Activated T-cell treated with anti-CD3 and anti-CD28 coated beads for 48 hours (primary cell): Measurements from ENCODE around the gene HENMT1.
"Not testable (repeated sequence)": the region's sequence is repeated elsewhere in the genome, so short reads cannot be mapped to it uniquely, and the experiment has no call there.

Source experiments
- DNase-seq: peaks from one replicate; pipeline ENCODE4 v3.0.0-alpha.2; 2020; ENCODE audit warnings: low read depth

HENMT1 gene

GRCh38 chr1:108661030-108661609, at the start of gene HENMT1:
Gene HENMT1, minus strand, starts transcription at chr1:108661093. Its CDS starts 1,209 bp downstream, at chr1:108659884.
- DNase-seq: peak; percentile 79

GRCh38 chr1:108708691-108709660, 48.1 kb upstream of the HENMT1 start:
- DNase-seq: peak; percentile 48

- DNase-seq: no peak
These were observed 45.8 kb upstream of the HENMT1 start for GRCh38 chr1:108706643-108707042.

- no peak for DNase-seq
These were observed 43.6 kb upstream of the HENMT1 start for GRCh38 chr1:108704496-108704895.

GRCh38 chr1:108703939-108704338, 43.0 kb upstream of the HENMT1 start:
- no peak for DNase-seq

- not testable (repeated sequence) for DNase-seq
These were observed 41.2 kb upstream of the HENMT1 start for GRCh38 chr1:108702109-108702508.

GRCh38 chr1:108701176-108701849, 40.4 kb upstream of the HENMT1 start:
- no peak for DNase-seq

- no peak for DNase-seq
These were observed 38.8 kb upstream of the HENMT1 start for GRCh38 chr1:108699375-108700332.

- DNase-seq: no peak
These were observed 34.6 kb upstream of the HENMT1 start for GRCh38 chr1:108695535-108695934.

- DNase-seq: peak; percentile 35
These were observed 32.1 kb upstream of the HENMT1 start for GRCh38 chr1:108692724-108693655.

GRCh38 chr1:108691942-108692723, 31.2 kb upstream of the HENMT1 start, which contains the start of gene PRPF38B:
Gene PRPF38B, plus strand, starts transcription at chr1:108692310. Its CDS starts 282 bp downstream, at chr1:108692592.
- peak; percentile 90 for DNase-seq

GRCh38 chr1:108691128-108691941, 30.4 kb upstream of the HENMT1 start:
- DNase-seq: no peak

GRCh38 chr1:108686614-108687313, 25.9 kb upstream of the HENMT1 start:
- no peak for DNase-seq

GRCh38 chr1:108685529-108685928, 24.6 kb upstream of the HENMT1 start:
- no peak for DNase-seq

- not testable (repeated sequence) for DNase-seq
These were observed 20.8 kb upstream of the HENMT1 start for GRCh38 chr1:108681701-108682100.

- no peak for DNase-seq
These were observed 18.8 kb upstream of the HENMT1 start for GRCh38 chr1:108679586-108680213.

- DNase-seq: no peak
These were observed 17.8 kb upstream of the HENMT1 start for GRCh38 chr1:108678706-108679105.
